A673 (cell line): ENCODE measurements around the gene HOXC12. TPM values are rescaled to one million over a fixed set of nuclear protein-coding genes. Genes with fewer than 3 reads are reported as not detected.

Experiments
- BruUV-seq: library from RNA; stranded (reverse); fragments of 400-500 nt; replicated peaks from 2 replicates; lab custom pipeline; 2021; lab: Mats Ljungman, UMichigan
- CTCF ChIA-PET: fragments of 300-600 bp; sonication (Branson Sonifier 250); formaldehyde crosslinking; loops from one replicate; lab custom pipeline; 2022; ENCODE audit warnings: antibody characterized with exemption; lab: Charles Lee
- POLR2A ChIA-PET: fragments of 300-600 bp; sonication (Branson Sonifier 250); formaldehyde crosslinking; loops from one replicate; lab custom pipeline; 2022; ENCODE audit warnings: antibody characterized with exemption; ENCODE audit not compliant: low non-redundant PET; lab: Charles Lee
- DNase-seq: peaks from one replicate; pipeline ENCODE4 v3.0.0-alpha.2; 2015; ENCODE audit warnings: low spot score
- H3K27ac ChIP-seq: fragments of 200-600 bp; sonication (generic); 2 replicates; pipeline ENCODE4 v1.5.1; 2016; ENCODE audit warnings: mixed run types, low read depth, mild to moderate bottlenecking, mixed read lengths, antibody characterized with exemption, low read length; ENCODE audit not compliant: poor library complexity, severe bottlenecking
- H3K27me3 ChIP-seq: fragments of 200-600 bp; sonication (generic); replicated peaks from 2 replicates; pipeline ENCODE4 v1.6.1; 2017; ENCODE audit warnings: mixed run types, low read depth, mild to moderate bottlenecking, mixed read lengths, antibody characterized with exemption, low read length; ENCODE audit not compliant: insufficient read depth, poor library complexity
- H3K36me3 ChIP-seq: fragments of 200-600 bp; sonication (generic); 2 replicates; pipeline ENCODE4 v1.6.1; 2016; ENCODE audit warnings: mixed run types, mild to moderate bottlenecking, mixed read lengths, antibody characterized with exemption, low read length; ENCODE audit not compliant: insufficient read depth, poor library complexity, severe bottlenecking
- H3K4me1 ChIP-seq: fragments of 200-600 bp; sonication (generic); 2 replicates; pipeline ENCODE4 v1.6.1; 2017; ENCODE audit warnings: mixed run types, mild to moderate bottlenecking, mixed read lengths, antibody characterized with exemption, low read length; ENCODE audit not compliant: insufficient read depth, poor library complexity, severe bottlenecking
- H3K4me3 ChIP-seq: fragments of 200-600 bp; sonication (generic); 2 replicates; pipeline ENCODE4 v1.5.1; 2016; ENCODE audit warnings: low read depth, mixed run types, mild to moderate bottlenecking, mixed read lengths, low read length; ENCODE audit not compliant: poor library complexity, severe bottlenecking
- H3K9me3 ChIP-seq: fragments of 200-600 bp; sonication (generic); 2 replicates; pipeline ENCODE4 v1.6.1; 2016; ENCODE audit warnings: mixed run types, low read depth, mild to moderate bottlenecking, mixed read lengths, antibody characterized with exemption, low read length; ENCODE audit not compliant: poor library complexity, severe bottlenecking
- EZH2 ChIP-seq: fragments of 200-600 bp; sonication (generic); IDR thresholded peaks from 2 replicates; pipeline ENCODE4 v1.6.1; 2017; ENCODE audit warnings: borderline replicate concordance, low read depth, mild to moderate bottlenecking, mixed read lengths, antibody characterized with exemption, low read length; ENCODE audit not compliant: poor library complexity, severe bottlenecking
- intact Hi-C: fragments of 100-400 bp; cut with micrococcal nuclease; formaldehyde crosslinking; loops from one replicate; pipeline ENCODE4 v1.10.0; 2022; ENCODE audit not compliant: unreplicated experiment
- total RNA-seq: library from RNA; stranded (reverse); gene quantifications from 2 replicates; pipeline ENCODE4 v1.2.3, GENCODE V29; 2021
- TF ChIP-seq, protein P1 (sequence below): fragments of 300-800, 200-600 bp; sonication (generic); conservative IDR thresholded peaks from 2 replicates; pipeline ENCODE4 v1.5.1; 2017; ENCODE audit warnings: low read depth, mild to moderate bottlenecking, antibody characterized with exemption, low read length, moderate library complexity, mixed read lengths

HOXC12 gene
- total RNA-seq, 1 experiment from 2014 or later: 4.6 TPM

DNA sequence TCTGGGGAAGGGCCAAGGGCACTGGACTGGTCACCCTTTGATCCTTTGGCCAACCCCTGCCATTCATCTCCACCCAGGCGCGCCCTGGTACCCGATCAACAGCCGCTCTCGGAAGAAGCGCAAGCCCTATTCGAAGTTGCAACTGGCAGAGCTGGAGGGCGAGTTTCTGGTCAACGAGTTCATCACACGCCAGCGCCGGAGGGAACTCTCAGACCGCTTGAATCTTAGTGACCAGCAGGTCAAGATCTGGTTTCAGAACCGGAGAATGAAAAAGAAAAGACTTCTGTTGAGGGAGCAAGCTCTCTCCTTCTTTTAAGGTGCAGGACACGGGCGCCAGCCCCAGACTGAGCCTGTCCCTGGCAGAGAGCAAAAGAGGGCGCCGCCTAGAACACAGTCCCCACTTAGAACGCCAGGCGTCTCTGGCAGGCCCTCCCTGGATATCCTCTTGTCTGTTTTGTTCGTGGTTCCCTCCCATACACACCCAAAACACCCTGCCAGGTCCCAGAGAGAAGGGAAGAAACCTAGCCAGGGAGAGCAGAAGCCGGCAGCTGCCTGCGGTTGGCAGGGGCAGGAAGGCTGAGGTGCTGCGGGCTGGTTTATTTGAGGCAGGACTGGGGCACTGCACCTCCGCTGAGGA is 1.7 kb downstream of the HOXC12 start:
- H3K4me3 ChIP-seq: no peak overlapping the region
- peaks cover 3% of the 10 kb centered on the region for H3K4me1 ChIP-seq
- no TSS peak for BruUV-seq
- H3K36me3 ChIP-seq: no peaks in the 10 kb centered on the region
- POLR2A ChIA-PET: no interaction called here
- H3K9me3 ChIP-seq: no peaks in the 10 kb centered on the region
- no peak for DNase-seq
- CTCF ChIA-PET: no interaction called here
- no peak overlapping the region for H3K27ac ChIP-seq
- TF ChIP-seq, protein P1, sequence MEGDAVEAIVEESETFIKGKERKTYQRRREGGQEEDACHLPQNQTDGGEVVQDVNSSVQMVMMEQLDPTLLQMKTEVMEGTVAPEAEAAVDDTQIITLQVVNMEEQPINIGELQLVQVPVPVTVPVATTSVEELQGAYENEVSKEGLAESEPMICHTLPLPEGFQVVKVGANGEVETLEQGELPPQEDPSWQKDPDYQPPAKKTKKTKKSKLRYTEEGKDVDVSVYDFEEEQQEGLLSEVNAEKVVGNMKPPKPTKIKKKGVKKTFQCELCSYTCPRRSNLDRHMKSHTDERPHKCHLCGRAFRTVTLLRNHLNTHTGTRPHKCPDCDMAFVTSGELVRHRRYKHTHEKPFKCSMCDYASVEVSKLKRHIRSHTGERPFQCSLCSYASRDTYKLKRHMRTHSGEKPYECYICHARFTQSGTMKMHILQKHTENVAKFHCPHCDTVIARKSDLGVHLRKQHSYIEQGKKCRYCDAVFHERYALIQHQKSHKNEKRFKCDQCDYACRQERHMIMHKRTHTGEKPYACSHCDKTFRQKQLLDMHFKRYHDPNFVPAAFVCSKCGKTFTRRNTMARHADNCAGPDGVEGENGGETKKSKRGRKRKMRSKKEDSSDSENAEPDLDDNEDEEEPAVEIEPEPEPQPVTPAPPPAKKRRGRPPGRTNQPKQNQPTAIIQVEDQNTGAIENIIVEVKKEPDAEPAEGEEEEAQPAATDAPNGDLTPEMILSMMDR: no peak
- no peak for TF ChIP-seq EZH2
- intact Hi-C loops: no loop called here
- peaks cover 6% of the 10 kb centered on the region for H3K27me3 ChIP-seq

DNA sequence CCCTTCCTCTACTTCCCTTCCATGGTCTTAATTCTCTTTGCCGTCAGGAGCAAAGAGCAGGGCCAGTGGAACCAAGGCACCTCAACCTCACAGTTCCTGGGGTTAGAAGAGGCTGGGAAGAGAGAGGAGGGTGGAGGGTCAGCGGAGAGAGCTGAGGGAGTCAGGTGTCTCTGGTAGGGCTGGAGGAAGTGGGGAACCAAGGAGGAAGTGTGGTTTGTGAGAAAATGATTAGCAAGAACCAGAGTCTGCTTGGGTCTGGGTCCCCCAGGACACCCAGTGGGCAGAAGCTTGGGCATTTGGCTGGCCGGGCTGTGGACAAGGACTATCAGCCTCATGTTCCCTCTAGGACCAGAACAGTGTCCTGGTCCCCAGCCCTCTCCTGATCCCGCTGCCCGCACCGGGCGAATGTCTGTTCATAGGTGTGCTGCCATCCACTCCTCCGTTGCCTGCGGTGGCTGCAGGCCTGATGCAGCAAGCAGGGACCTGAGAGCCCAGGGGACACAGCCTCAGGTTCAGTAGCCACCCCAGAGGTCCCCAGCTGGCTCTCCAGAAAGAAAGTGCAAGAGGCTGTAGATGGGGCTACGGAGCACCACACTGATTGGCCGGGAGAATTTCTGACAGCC is 2.3 kb downstream of the HOXC12 start:
- BruUV-seq: no TSS peak
- H3K27ac ChIP-seq: no peak overlapping the region
- peaks cover 3% of the 10 kb centered on the region for H3K4me1 ChIP-seq
- no peak overlapping the region for H3K4me3 ChIP-seq
- no peaks in the 10 kb centered on the region for H3K36me3 ChIP-seq
- DNase-seq: no peak
- TF ChIP-seq EZH2: no peak
- TF ChIP-seq, protein P1: no peak
- H3K9me3 ChIP-seq: no peaks in the 10 kb centered on the region
- H3K27me3 ChIP-seq: peaks cover 6% of the 10 kb centered on the region
- POLR2A ChIA-PET: no interaction called here
- intact Hi-C loops: no loop called here
- CTCF ChIA-PET: no interaction called here

DNA sequence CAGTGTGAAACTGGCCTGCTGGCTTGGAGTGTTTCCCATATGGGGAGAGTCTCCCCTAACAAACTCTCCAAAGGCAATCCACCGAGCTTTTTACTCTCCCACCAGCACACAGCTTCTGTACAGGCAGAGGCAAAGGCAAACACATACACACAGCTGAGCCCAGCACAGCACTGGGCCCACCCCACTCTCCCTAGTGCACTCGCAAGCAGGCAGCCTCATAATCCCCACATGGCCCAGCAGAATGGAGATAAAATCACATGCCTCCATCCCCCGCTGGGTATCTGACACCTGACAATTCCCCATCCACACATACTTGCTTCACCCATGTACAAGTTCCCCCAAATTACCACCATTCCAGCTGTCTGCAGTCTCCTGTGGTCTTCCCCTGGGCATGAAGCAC is 3.4 kb downstream of the HOXC12 start:
- CTCF ChIA-PET: interaction anchor here (0.7 kb wide), 1 partner anchor 27 kb away, joined by 3 read pairs; the partner anchor contains the start of gene HOXC10
- POLR2A ChIA-PET: no interaction called here
- DNase-seq: no peak
- peaks cover 3% of the 10 kb centered on the region for H3K4me1 ChIP-seq
- TF ChIP-seq, protein P1: no peak
- no peak for TF ChIP-seq EZH2
- no peaks in the 10 kb centered on the region for H3K9me3 ChIP-seq
- H3K27me3 ChIP-seq: peaks cover 6% of the 10 kb centered on the region
- no peak overlapping the region for H3K4me3 ChIP-seq
- intact Hi-C loops: no loop called here
- H3K27ac ChIP-seq: no peak overlapping the region
- no peaks in the 10 kb centered on the region for H3K36me3 ChIP-seq
- no TSS peak for BruUV-seq
